Measurements from ENCODE around the gene MRPL23. TPM values are rescaled to one million over a fixed set of nuclear protein-coding genes. Genes with fewer than 3 reads are reported as not detected.

The MRPL23 gene
- total RNA-seq, 1 experiment from 2014 or later, result 83.8 TPM

- Histone ChIP-seq H3K4me1 (ENCODE audit: insufficient read depth, low read length, poor library complexity, severe bottlenecking) (no peaks in the 10 kb centered on the region), H3K9me3 (ENCODE audit: low read depth, low read length, poor library complexity, severe bottlenecking) (no peaks in the 10 kb centered on the region), H3K27me3 (replicated peaks; ENCODE audit: insufficient read depth, low read depth, low read length, poor library complexity) (no peaks in the 10 kb centered on the region), H3K4me3 (ENCODE audit: low read depth, low read length, poor library complexity, severe bottlenecking) (no peak overlapping the region), H3K27ac (ENCODE audit: low read depth, low read length, poor library complexity, severe bottlenecking) (no peak overlapping the region), H3K36me3 (ENCODE audit: insufficient read depth, low read length, poor library complexity, severe bottlenecking) (no peaks in the 10 kb centered on the region)
- BruUV-seq (replicated peaks), result no TSS peak
- ChIA-PET CTCF (no interaction called here), POLR2A (ENCODE audit: low non-redundant PET) (no interaction called here)
- intact Hi-C loops (cut with micrococcal nuclease; ENCODE audit: unreplicated experiment), result no loop called here
- no peak for DNase-seq (ENCODE audit: low spot score)
- TF ChIP-seq CTCF (conservative IDR thresholded peaks at IDR 0.05; ENCODE audit: low read depth, low read length) (no peak), EZH2 (IDR thresholded peaks at IDR 0.05; ENCODE audit: borderline replicate concordance, low read depth, low read length, poor library complexity, severe bottlenecking) (no peak)
These were observed 31.4 kb upstream of the MRPL23 start for GRCh38 chr11:1915795-1916131.

GRCh38 chr11:1916132-1916985 lies 30.8 kb upstream of the MRPL23 start:
- no peak overlapping the region for H3K4me3 ChIP-seq (ENCODE audit: low read depth, low read length, poor library complexity, severe bottlenecking)
- TF ChIP-seq CTCF (conservative IDR thresholded peaks at IDR 0.05; ENCODE audit: low read depth, low read length) (no peak), EZH2 (IDR thresholded peaks at IDR 0.05; ENCODE audit: borderline replicate concordance, low read depth, low read length, poor library complexity, severe bottlenecking) (no peak)
- H3K27me3 ChIP-seq (replicated peaks; ENCODE audit: insufficient read depth, low read depth, low read length, poor library complexity), result no peaks in the 10 kb centered on the region
- H3K9me3 ChIP-seq (ENCODE audit: low read depth, low read length, poor library complexity, severe bottlenecking), result no peaks in the 10 kb centered on the region
- DNase-seq (ENCODE audit: low spot score), result no peak
- no peaks in the 10 kb centered on the region for H3K36me3 ChIP-seq (ENCODE audit: insufficient read depth, low read length, poor library complexity, severe bottlenecking)
- ChIA-PET POLR2A (ENCODE audit: low non-redundant PET) (no interaction called here), CTCF (no interaction called here)
- intact Hi-C loops (cut with micrococcal nuclease; ENCODE audit: unreplicated experiment), result no loop called here
- no peak overlapping the region for H3K27ac ChIP-seq (ENCODE audit: low read depth, low read length, poor library complexity, severe bottlenecking)
- H3K4me1 ChIP-seq (ENCODE audit: insufficient read depth, low read length, poor library complexity, severe bottlenecking), result no peaks in the 10 kb centered on the region
- BruUV-seq (replicated peaks), result no TSS peak

- Histone ChIP-seq H3K9me3 (ENCODE audit: low read depth, low read length, poor library complexity, severe bottlenecking) (no peaks in the 10 kb centered on the region), H3K36me3 (ENCODE audit: insufficient read depth, low read length, poor library complexity, severe bottlenecking) (no peaks in the 10 kb centered on the region), H3K4me1 (ENCODE audit: insufficient read depth, low read length, poor library complexity, severe bottlenecking) (no peaks in the 10 kb centered on the region), H3K27ac (ENCODE audit: low read depth, low read length, poor library complexity, severe bottlenecking) (no peak overlapping the region), H3K4me3 (ENCODE audit: low read depth, low read length, poor library complexity, severe bottlenecking) (no peak overlapping the region), H3K27me3 (replicated peaks; ENCODE audit: insufficient read depth, low read depth, low read length, poor library complexity) (no peaks in the 10 kb centered on the region)
- POLR2A ChIA-PET (ENCODE audit: low non-redundant PET), result no interaction called here
- DNase-seq (ENCODE audit: low spot score), result no peak
- TF ChIP-seq EZH2 (IDR thresholded peaks at IDR 0.05; ENCODE audit: borderline replicate concordance, low read depth, low read length, poor library complexity, severe bottlenecking) (no peak), CTCF (conservative IDR thresholded peaks at IDR 0.05; ENCODE audit: low read depth, low read length) (no peak)
- CTCF ChIA-PET, result no interaction called here
- intact Hi-C loops (cut with micrococcal nuclease; ENCODE audit: unreplicated experiment), result no loop called here
- no TSS peak for BruUV-seq (replicated peaks)
These were observed 30.1 kb upstream of the MRPL23 start for GRCh38 chr11:1916986-1917522.
